Gastroesophageal sphincter (tissue), 3 donors: ENCODE measurements around the gene RNF34.
A peak's percentile ranks its signal among the peaks of the same experiment; 100 is the strongest.

Source experiments
- POLR2A ChIP-seq, 2 donors: fragments of 450-650 bp; IDR thresholded peaks; one replicate each; pipeline ENCODE4 v1.6.1; 2017; ENCODE audit warnings: antibody characterized with exemption in 2 of 2, mild to moderate bottlenecking in 2 of 2, moderate library complexity in 1 of 2
- POLR2AphosphoS5 ChIP-seq: sonication (generic); formaldehyde crosslinking; IDR thresholded peaks from one replicate; pipeline ENCODE4 v1.6.1; 2017; ENCODE audit warnings: antibody characterized with exemption
- TF ChIP-seq, protein P1 (sequence below), 4 experiments: fragments of 200-600 bp in 2 of 4; fragments of 450-650 bp in 2 of 4; sonication (generic) in 1 of 4; IDR thresholded peaks; one replicate each; pipeline ENCODE4 v1.5.1; 2017 to 2019; ENCODE audit warnings: antibody characterized with exemption in 4 of 4, mild to moderate bottlenecking in 2 of 4, moderate library complexity in 2 of 4

GRCh38 chr12:121400332-121401139 lies 618 bp downstream of the RNF34 start:
- TF ChIP-seq, protein P1, sequence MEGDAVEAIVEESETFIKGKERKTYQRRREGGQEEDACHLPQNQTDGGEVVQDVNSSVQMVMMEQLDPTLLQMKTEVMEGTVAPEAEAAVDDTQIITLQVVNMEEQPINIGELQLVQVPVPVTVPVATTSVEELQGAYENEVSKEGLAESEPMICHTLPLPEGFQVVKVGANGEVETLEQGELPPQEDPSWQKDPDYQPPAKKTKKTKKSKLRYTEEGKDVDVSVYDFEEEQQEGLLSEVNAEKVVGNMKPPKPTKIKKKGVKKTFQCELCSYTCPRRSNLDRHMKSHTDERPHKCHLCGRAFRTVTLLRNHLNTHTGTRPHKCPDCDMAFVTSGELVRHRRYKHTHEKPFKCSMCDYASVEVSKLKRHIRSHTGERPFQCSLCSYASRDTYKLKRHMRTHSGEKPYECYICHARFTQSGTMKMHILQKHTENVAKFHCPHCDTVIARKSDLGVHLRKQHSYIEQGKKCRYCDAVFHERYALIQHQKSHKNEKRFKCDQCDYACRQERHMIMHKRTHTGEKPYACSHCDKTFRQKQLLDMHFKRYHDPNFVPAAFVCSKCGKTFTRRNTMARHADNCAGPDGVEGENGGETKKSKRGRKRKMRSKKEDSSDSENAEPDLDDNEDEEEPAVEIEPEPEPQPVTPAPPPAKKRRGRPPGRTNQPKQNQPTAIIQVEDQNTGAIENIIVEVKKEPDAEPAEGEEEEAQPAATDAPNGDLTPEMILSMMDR (IDR thresholded peaks at IDR 0.05), result peak in 1 of 4 experiments; percentile 3
- TF ChIP-seq POLR2A (IDR thresholded peaks at IDR 0.05), result no peak
- TF ChIP-seq POLR2AphosphoS5, result no peak
